ENCODE results near the gene MMP2.

The MMP2 gene

GRCh38 chr16:55555436-55555835 is 76.4 kb downstream of the MMP2 start:
- no peak overlapping the region for H3K4me3 Mint-ChIP-seq
- H3K27me3 Mint-ChIP-seq: no peaks in the 10 kb centered on the region
- no peak overlapping the region for H3K27ac Mint-ChIP-seq
- DNase-seq: no peak
- no peaks in the 10 kb centered on the region for H3K9me3 Mint-ChIP-seq
- no peak for ATAC-seq
- no peaks in the 10 kb centered on the region for H3K4me1 Mint-ChIP-seq
